Airway epithelial cell (primary cell): ENCODE measurements around the gene BEND7. TPM values are rescaled to one million over a fixed set of nuclear protein-coding genes. Genes with fewer than 3 reads are reported as not detected.

Experiments used
- total RNA-seq: library from RNA; depleted of rRNA; stranded (reverse); fragments of >200 nt; gene quantifications from 2 replicates; pipeline ENCODE4 v1.2.3, GENCODE V29; 2015

BEND7 gene
- 2.6 and 3.2 TPM in 2 replicates for total RNA-seq

GRCh38 chr10:13528875-13529713 is at the start of gene BEND7:
Gene BEND7, minus strand, starts transcription at chr10:13529014. Its CDS starts 481 bp downstream, at chr10:13528533.

Other genes starting within 250 kb of the BEND7 start
- 7.2 and 10.5 TPM in 2 replicates for gene PHYH, start 228.9 kb downstream of the BEND7 start, total RNA-seq
- 23.4 and 38.8 TPM in 2 replicates for gene SEPHS1, start 180.7 kb downstream of the BEND7 start, total RNA-seq
- 20.2 and 20.5 TPM in 2 replicates for gene PRPF18, start 58.0 kb upstream of the BEND7 start, total RNA-seq